NCI-H460 (cell line): Measurements from ENCODE around the gene IFNL2. TPM values are rescaled to one million over a fixed set of nuclear protein-coding genes. Genes with fewer than 3 reads are reported as not detected.
"Not testable (repeated sequence)": the region's sequence is repeated elsewhere in the genome, so short reads cannot be mapped to it uniquely, and the experiment has no call there.

Source experiments
- DNase-seq: peaks from one replicate; pipeline ENCODE4 v3.0.0-alpha.2; 2016; ENCODE audit warnings: low read depth; ENCODE audit errors: extremely low read depth
- total RNA-seq: library from RNA; depleted of rRNA; stranded (reverse); fragments of >200 nt; shearing (Covaris generic); gene quantifications from 2 replicates; pipeline ENCODE4 v1.2.3, GENCODE V29; 2014

Gene IFNL2
- total RNA-seq, 1 experiment from 2014 or later: not detected

DNA sequence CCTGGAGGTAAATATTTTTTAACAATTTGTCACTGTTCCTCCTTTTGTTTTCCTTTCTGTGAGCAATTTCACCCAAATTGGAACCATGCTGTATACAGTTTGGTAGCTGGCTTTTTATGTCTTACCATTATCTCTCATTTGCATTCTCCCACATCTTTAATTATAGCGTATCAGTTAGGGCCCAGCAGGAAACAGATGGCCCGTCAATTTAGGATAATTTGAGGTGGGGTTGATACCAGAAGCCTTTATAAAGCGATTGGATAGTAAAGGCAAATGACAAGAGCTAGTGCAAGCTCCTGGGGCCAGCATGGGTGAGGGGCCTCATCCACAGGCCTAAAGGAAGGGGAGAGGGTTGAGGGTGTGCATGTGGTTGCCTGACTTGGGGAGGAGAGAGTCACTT lies 15.7 kb upstream of the IFNL2 start:
- DNase-seq: no peak

DNA sequence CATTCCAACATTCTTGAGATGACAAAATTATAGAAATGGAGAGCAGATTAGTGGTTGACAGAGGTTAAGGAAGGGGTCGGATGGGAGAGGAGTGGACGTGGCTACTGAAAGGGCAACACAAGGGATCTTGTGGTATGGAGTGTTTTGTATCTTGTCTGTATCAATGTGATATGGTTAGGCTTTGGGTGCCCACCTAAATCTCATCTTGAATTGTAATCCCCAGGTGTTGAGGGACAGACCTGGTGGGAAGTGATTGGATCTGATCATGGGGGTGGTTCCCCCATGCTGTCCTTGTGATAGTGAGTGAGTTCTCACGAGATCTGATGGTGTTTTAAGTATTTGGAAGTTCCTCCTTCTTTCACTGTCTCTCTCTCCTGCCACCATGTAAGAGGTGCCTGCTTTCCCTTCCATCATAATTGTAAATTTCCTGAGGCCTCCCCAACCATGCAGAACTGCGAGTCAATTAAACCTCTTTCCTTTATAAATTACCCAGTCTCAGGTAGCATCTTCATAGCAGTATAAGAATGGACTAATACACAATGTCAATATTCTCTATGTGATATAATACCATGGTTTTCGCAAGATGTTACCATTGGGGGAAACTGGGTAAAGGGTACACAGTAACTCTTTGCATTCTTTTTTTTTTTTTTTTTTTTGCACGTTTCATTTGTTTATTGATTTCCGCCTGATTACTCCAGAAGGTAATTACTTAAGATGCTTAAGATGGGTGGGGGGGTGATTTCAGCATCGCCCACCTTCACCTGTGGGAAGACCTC lies 14.6 kb upstream of the IFNL2 start:
- no peak for DNase-seq

DNA sequence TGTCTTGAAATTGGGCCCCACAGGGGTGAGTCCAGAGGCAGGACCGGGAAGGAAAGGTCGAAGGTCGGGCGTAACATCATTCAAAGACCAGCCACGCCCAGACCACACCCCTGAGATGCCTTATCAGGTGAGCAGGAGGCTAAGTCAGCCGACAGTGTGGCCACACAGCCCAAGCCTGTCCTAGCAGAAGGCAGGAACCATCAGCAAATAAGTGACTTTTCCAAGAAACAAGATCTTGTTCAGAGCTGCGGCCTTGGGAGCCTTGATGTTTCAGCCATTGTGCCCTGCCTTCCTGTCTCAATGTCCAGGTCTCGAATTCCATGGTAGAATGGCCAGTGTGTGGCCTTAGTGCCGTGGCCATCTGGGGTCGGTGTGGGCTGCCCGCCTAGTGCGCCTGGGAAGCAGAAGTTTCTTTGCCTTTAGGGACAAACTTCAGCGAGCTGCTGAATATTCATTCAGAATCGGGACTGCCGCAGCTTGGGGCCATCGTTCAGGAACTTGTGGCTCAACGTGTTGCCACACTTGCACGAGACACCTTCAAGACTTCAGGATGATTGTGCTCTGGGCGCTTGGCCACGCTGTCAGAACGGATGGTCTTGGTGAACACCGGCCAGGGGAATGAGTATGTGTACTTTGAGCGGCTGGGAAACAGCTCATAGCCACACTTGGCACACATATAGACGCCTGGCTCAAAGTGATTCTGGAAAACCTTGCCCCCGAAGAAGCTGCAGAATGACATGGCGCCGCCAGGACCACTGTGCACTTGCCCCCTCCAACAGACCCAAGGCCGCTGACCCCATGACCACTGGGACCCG lies 13.5 kb upstream of the IFNL2 start:
- DNase-seq: no peak

DNA sequence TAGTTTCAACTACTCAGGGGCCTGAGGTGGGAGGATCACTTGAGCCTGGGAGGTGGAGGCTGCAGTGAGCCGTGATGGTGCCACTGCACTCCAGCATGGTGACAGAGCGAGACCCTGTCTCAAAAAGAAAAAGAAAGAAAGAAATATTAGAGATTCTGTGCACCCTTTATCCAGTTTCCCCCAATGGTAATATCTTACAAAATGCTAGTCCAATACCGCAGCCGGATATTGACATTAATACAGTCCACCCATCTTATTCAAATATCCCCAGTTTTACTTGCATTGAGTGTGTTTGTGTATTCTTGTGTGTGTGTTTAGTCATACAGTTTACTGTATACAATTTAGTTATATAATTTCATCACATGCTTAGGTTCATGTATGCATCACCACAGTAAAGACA lies 11.0 kb upstream of the IFNL2 start:
- DNase-seq: no peak

DNA sequence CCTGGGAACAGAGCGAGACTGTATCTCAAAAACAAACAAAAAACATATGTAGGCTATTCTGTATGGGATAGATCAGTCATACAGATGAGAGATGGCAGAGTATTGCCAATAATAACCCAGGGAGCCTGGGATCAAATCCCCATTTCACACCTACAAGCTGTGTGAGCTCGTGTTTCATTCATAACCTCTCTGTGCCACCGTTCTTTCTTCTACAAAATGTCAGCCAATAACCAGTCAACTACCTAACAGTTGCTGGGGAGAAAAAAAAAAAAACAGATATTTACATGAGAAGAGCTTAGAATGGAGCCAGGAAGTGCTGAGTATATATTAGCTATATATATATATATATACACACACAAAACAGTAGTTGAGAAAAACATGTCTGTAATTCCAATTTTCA lies 6.5 kb upstream of the IFNL2 start:
- DNase-seq: no peak

DNA sequence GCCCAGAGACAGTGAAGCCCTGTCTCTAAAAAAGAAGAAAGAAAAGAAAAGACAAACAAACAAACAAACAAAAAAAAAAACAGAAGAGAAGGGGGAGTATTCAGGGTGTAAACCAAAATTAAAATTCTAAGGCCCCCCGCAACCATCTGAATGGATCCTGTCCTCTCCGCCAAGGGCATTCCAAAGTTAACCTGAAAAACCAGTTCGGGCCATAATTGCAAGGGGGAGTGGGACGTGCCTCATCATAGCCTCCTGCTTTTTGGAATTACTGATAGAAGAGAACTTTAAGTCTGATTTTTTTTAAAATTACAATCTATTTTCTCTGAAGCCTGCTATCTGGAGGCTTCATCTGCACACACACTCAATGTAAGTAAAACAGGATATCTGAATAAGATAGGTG lies 5.7 kb upstream of the IFNL2 start:
- DNase-seq: no peak

DNA sequence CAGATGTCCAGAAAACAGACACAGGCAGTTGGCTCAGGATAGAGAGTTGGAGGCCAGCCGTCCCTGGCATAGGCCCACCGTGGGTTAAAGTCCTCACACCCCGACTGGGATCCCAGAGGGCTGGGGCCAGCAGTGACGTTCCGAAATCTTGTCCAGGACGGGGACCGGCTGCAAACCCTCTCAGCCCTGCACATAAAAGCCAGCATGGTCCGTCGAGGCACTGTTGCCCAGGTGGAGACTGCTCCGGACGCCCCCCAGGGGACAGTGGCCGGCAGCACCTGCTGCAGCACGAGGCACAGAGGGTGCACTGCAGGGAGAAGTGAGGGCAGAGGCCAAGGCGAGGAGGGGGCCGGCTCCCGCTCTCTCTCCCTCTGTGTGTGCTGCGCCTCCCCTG lies 4.3 kb upstream of the IFNL2 start:
- no peak for DNase-seq

DNA sequence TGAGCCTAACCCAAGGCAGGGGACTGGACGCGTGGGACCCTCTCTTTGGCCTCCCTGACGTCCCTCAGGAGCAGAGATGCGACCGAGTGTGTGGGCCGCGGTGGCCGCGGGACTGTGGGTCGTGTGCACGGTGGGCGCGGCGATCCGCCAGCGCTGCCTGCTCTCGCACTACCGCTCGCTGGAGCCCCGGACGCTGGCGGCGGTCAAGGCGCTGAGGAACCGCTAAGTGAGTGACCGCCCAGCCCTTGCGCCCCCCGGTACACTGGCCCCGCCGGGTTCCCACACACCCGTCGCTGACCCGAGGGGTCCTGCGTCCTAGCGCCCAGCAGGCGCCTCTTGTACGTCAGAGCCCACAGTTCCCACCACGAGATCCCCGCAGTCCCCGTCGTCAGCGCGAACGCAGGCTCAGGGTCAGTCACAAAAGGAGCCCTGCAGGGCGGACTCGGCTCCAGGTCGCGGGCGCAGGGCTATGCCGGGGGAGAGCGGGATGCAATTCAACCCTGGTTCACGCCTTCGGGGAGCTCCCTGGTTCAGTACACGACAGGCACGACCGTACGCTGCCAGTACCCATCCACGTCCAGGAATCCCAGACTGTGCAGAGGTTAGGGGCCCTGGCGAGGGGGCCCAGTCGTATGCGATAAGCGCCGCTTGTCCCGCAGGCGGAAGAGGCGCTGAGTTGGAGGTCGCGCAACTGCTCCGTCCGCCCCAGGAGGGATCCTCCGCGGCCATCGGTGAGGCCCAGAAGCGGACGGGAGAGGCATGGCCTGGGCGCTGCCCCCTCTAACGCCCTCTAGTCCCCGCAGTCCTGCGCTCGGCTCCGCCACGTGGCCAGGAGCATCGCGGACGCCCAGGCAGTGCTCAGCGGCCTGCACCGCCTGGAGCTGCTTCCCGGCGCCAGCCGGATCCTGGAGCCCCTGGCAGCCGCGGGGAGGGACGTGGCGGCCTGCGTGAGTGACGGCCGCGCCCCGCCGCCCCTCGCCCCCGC lies 3.6 kb upstream of the IFNL2 start:
- no peak for DNase-seq

DNA sequence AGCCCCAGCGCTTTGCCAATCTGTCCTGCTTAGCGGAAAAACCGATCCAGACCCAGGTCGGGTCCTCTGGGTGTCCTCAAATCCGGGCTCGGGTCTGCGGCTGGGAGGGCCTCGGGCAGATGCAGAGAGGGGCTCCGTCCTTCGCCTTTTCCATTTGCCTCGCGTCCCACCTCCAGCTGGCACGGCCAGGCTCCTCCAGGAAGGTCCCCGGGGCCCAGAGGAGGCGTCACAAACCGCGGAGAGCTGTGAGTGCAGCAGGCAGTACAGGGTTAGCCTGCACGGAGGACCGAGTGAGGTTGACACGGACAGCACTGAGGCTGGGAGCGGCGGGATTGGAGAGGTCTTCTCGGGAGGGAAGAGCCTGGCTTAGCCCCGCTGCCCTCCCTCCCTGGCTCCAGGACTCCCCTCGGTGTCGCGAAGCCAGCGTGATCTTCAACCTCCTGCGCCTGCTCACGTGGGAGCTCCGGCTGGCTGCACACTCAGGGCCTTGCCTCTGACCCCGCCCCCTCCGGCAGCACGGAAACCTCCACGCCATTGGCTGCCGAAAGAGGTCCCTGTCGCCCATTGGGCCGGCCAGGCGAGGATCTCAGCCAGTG lies 2.8 kb upstream of the IFNL2 start:
- DNase-seq: no peak

DNA sequence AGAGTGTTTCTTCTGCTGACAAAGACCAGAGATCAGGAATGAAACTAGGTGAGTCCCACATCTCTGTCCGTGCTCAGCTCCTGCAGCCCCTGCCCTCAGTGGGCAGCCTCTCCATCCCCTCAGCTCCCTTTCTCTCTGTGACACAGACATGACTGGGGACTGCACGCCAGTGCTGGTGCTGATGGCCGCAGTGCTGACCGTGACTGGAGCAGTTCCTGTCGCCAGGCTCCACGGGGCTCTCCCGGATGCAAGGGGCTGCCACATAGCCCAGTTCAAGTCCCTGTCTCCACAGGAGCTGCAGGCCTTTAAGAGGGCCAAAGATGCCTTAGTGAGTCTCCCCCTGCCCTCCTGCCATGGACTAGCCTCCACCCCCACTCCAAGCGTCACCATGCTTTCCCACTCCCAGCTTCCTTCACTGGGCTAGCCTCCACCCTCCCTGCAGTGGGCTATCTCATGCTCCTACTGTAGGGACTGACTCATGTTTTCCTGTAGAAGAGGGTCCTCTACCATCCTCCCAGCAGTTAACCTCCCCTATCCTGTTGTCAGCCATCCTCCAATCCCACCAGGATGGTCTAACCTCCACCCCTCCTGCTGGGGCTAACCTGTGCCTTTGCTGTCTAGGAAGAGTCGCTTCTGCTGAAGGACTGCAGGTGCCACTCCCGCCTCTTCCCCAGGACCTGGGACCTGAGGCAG lies 481 bp downstream of the IFNL2 start:
- DNase-seq: not testable (repeated sequence)

DNA sequence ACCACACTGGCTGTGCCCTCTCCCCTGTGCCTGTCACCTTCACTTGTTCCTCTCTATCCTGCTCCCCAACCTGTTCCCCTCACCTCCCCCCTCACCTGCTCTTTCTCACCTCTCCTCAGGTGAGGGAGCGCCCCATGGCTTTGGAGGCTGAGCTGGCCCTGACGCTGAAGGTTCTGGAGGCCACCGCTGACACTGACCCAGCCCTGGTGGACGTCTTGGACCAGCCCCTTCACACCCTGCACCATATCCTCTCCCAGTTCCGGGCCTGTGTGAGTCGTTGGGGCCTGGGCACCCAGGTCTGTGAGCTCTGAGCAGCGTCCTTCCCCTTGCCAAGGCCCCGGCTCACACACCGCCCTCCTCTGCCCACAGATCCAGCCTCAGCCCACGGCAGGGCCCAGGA lies 1.2 kb downstream of the IFNL2 start:
- DNase-seq: not testable (repeated sequence)

DNA sequence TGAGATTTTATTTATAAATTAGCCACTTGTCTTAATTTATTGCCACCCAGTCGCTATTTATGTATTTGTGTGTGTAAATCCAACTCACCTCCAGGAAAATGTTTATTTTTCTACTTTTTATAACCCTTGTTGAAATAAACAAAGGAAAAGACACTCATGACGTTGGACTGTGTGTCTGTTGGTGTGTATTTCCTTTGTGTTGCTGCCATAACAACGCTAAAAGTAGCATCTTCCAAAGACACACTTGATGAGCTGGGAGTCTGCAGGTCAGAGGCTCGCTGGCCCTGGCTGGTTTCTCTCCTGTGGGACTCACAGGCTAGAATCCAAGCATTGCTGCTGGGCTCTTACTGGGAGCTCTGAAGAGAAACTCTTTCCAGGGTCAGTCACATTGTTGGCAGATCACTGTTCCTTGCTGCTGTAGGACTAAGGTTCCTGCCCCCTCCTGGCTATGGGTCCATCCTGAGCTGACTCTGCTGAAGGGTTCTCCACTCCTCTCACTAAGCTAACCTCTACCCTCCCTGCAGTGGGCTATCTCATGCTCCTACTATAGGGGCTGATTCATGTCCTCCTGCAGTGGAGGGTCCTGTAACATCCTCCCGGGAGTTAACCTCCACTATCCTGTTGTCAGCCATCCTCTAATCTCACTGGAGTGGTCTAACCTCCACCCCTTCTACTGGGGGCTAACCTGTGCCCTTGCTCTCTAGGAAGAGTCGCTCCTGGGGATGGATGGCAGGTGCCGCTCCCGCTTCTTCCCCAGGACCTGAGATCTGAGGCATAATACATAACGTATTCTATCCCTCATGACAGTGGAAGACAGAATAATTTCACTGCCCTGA lies 2.1 kb downstream of the IFNL2 start:
- no peak for DNase-seq

DNA sequence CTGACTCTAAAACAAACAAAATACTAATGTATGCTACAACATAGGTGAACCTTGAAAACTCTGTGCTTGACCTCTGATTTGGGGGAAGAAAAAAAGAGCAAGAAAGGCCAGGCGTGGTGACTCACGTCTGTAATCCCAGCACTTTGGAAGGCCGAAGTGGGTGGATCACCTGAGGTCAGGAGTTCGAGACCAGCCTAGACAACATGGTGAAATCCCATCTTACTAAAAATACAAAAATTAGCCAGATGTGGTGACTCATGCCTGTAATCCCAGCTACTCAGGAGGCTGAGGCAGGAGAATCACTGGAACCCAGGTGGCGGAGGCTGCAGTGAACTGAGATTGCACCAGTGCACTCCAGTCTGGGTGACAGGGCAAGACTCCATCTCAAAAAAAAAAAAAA lies 5.7 kb downstream of the IFNL2 start:
- DNase-seq: not testable (repeated sequence)

DNA sequence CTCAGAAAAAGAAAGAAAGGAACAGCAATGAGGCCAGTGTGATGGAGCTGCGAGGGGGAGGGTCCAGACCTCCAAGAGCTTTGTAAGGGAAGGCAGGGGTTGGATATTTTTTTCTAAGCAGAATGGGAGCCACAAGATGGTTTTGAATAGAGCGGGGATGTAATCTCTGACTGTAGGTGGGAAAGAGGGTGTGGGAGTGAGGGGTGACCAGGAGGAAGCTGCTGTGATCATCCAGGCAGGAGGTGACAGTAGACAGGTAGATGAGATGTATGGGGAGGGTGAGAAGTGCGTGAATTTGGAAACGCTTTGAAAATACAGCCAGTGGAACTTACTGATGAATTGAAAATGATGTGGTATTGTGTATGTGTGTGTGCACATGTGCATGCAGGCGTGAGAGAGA lies 7.4 kb downstream of the IFNL2 start:
- DNase-seq: no peak

DNA sequence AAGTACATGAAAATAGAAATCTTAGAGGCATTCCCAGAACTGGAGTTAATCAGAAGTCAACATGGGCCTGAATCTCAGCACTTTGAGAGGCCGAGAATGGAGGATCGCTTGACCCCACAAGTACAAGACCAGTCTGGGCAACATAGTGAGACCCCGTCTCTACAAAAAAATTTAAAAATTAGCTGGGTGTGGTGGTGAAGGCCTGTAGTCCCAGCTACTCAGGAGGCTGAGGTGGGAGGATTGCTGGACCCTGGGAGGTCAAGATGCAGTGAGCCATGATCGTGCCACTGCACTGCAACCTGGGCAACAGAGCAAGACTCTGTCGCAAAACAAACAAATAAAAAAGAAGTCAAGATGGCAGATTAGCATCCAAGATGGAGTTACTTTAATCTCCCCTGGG lies 8.5 kb downstream of the IFNL2 start:
- no peak for DNase-seq

DNA sequence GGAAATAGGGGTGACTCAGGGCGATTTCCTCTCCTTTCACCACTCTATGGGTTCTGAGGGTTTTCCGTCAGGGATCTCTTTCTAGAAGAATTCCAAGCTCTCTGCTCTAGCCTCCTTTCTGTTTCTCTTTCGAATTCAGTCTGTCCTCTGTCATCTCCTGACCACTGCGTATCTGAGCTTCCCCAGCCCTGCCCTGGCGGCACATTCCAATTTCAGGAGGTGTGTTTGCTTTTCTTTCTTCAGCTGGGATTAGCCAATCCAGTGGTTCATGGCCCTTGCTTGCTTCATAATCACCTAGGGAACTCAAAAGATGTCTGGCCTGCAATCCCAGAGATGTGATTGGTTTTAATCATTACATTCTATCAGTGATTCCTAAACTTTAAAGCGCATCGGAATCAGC lies 9.4 kb downstream of the IFNL2 start:
- no peak for DNase-seq

DNA sequence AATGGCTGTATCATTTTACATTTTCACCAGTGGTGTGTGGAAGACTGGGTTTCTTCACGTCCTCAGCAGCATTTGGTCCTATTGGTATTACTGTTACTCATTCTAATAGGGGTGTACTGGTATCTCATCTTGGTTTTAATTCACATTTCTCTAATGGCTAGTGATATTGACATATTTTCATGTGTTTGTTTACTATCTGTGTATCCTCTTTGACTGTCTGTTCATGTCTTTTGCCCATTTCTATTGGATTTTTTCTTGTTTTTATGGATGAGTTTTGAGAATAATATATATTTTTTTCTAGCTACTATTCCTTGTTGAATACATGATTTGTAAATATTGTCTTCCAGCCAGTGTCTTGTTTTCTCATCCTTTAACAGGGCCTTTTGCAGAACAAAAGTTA lies 13.8 kb downstream of the IFNL2 start:
- DNase-seq: no peak

DNA sequence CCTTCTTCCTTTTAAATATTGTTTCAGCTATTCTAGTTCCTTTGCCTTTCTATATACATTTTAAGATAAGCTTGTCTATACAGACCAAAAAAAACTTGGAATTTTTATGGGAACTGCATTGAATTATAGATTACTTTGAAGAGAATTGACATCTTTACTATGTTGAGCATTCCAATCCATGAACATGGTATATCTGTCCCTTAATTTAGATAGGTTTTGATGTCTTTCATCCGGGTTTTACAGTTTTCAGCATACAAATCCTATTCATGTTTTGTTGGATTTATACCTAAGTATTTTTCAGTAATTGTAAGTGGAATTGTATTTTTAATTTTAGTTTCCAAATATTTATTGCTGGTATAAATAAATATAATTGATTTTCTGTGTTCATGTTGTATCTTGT lies 15.8 kb downstream of the IFNL2 start:
- DNase-seq: no peak

DNA sequence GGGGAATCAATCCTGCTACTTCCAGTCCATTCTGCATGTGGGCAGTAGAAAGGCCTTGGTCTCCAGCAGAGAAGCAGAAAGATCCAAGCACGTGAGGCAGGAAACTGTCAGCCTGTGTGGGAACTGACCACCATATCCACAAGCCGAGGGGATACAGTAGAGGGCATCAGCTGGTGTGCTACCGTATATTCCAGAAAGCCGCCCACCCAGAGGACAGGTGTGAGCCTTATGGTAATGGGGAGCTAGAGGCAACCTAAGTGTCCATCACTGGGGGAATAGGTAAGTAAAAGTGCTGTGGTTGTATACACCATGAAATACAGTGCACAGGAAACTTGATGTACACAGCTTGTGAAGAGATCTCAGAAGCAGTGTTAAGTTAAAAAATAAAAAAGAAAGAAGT lies 25.2 kb downstream of the IFNL2 start:
- DNase-seq: no peak
